Endometrium (tissue), 2 donors: Measurements from ENCODE around the gene PLD2.

Source experiments
- FAIRE-seq: peaks from 2 replicates; lab custom pipeline; 2012; peaks lifted over from hg19 to GRCh38; lab: Jason Lieb, UNC
- donor health status: control.
- donor health status: control.

PLD2 gene, protein sequence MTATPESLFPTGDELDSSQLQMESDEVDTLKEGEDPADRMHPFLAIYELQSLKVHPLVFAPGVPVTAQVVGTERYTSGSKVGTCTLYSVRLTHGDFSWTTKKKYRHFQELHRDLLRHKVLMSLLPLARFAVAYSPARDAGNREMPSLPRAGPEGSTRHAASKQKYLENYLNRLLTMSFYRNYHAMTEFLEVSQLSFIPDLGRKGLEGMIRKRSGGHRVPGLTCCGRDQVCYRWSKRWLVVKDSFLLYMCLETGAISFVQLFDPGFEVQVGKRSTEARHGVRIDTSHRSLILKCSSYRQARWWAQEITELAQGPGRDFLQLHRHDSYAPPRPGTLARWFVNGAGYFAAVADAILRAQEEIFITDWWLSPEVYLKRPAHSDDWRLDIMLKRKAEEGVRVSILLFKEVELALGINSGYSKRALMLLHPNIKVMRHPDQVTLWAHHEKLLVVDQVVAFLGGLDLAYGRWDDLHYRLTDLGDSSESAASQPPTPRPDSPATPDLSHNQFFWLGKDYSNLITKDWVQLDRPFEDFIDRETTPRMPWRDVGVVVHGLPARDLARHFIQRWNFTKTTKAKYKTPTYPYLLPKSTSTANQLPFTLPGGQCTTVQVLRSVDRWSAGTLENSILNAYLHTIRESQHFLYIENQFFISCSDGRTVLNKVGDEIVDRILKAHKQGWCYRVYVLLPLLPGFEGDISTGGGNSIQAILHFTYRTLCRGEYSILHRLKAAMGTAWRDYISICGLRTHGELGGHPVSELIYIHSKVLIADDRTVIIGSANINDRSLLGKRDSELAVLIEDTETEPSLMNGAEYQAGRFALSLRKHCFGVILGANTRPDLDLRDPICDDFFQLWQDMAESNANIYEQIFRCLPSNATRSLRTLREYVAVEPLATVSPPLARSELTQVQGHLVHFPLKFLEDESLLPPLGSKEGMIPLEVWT

DNA sequence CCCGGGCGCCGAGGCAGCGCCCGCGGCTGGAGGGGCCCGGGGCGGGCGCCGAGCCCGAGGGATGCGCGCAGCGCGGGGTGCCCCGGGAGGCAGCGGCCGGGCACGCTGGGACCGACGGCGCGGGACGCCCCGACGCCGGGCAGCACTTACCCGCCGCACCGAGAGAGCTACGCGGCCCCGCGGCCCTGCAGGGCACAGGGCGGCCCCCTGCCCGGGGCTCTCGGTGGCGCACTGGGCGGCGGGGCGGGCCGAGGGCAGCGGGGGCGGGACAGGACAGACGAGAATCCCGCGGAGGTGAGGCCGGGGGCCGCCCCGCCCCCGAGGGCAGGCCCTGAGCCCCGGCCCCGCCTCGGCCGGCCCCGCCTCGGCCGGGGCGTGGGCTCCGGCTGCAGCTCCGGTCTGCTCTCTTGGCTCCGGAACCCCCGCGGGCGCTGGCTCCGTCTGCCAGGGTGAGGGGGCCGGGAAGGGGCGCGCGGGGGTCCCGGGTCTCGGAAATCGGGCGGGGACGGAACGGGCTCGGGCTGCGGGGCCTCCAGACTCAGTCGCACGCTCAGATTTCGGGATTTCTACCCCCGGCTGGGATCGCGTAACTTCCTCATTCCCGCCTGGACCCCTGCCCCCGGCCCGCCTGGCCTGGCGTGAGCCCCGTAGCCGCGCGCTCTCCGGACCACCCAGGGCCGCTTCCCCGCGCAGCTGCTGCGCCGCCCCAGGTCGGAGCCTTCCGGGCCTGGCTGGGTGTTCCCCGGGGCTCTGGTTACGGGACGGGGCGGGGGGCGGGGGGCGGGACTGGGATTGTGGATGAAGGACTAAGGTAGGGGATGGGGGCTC, at the start of gene PLD2:
PLD2 (plus strand) TSS at position 376 of the 828 bp plus-strand sequence. CDS start 621 bp downstream, outside the sequence.
- FAIRE-seq, result no peak

DNA sequence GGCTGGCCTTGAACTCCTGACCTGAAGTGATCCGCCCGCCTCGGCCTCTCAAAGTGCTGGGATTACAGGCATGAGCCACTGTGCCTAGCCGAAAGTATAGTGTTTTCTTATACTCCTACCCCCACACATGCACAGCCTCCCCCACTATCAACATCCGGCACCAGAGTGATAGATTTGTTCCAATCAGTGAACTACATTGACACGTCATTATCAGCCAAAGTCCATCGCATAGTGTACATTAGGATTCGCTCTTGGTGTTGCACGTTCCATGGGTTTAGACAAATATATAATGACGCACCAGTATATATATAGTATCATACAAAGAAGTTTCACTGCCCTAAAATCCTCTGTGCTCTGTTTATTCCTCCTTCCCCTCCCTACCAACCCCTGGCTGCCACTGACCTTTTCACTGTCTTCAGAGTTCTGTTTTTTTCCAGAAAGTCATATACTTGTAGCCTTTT, 47.1 kb upstream of the PLD2 start:
- FAIRE-seq, result no peak

DNA sequence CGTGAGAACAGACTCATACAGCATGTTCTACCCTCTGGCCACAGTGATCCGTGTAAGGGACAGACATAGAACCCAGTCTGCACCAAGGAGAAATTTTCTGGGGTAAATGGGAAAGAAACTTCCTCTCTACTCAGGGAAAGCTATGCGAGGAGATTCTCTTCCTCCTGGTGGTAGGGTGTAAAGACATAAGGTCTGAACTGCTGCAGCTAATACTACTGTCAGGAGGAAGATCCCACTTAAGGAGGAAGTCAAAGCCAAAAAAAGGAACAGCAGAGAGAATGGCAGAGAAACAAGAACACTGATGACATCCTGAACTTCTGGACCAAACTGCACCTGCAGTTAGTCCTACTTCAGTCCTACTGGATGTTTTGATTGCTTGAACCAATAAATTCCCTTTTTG, 42.4 kb upstream of the PLD2 start:
- FAIRE-seq, result no peak

DNA sequence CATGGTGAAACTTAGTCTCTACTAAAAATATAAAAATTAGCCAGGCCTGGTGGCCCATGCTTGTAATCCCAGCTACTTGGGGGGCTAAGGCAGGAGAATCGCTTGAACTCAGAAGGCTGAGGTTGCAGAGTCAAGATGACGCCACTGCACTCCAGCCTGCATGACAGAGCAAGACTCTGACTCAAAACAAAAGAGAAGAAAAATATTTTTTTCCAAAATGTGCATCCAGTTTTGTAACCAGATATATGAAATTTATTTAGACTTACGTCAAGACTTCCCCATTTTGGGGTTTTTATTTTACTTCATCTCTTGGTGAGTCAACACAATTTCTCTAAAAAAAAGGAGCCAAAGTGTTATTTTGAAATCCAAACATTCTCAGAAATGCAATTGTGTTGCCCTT, 40.8 kb upstream of the PLD2 start:
- no peak for FAIRE-seq

DNA sequence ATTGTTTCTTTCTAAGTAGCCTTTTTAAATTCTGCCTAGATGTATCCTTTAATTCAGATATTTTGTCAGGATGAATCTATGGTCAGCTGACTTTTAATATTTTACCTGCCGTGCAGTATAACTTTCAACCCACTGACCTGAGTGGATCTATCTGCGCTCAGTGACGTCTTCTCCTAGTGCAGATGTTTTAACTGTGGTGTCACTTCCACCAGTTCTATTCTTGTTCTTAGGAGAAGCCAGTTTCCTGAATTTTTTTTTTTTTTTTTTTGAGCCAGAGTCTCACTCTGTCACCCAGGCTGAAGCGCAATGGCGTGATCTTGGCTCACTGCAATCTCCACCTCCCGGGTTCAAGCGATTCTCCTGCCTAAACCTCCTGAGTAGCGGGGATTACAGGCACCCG, 40.2 kb upstream of the PLD2 start:
- FAIRE-seq, result no peak

DNA sequence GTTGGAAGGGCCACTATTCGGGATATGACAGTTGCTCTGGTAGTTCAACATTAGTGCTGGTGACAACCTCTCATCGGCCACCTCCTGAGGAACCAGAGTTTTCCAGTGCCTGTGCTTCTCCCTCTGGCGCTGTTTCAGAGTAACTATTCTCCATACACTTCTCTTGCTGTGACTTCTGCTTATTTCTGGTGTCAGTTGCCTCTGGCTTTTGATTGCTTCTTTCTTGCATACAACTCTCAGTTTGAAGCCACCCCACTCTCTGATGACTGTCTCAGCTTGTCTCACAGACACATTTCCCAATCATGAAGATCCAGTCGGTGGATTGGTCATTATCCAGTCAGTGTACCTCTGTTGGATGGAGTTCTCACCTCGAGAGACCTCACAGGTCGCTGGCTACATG, 38.7 kb upstream of the PLD2 start:
- no peak for FAIRE-seq

DNA sequence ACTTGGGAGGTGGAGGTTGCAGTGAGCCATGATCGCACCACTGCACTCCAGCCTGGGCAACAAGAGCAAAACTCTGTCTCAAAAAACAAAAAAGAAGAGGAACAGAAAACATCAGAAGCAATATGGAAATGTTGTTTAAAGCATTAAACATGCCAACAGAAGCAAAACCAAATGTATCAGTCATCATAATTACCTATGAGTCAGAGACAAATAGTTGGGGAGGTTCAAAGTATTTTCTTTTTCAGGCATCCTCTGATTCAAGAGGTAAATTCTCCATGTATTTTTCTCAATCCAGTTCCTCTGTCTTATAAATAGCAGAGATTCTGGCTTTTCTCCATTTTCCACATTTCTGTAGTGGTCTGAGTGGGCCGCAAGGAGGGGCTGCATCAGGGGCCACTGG, 37.3 kb upstream of the PLD2 start:
- no peak for FAIRE-seq

DNA sequence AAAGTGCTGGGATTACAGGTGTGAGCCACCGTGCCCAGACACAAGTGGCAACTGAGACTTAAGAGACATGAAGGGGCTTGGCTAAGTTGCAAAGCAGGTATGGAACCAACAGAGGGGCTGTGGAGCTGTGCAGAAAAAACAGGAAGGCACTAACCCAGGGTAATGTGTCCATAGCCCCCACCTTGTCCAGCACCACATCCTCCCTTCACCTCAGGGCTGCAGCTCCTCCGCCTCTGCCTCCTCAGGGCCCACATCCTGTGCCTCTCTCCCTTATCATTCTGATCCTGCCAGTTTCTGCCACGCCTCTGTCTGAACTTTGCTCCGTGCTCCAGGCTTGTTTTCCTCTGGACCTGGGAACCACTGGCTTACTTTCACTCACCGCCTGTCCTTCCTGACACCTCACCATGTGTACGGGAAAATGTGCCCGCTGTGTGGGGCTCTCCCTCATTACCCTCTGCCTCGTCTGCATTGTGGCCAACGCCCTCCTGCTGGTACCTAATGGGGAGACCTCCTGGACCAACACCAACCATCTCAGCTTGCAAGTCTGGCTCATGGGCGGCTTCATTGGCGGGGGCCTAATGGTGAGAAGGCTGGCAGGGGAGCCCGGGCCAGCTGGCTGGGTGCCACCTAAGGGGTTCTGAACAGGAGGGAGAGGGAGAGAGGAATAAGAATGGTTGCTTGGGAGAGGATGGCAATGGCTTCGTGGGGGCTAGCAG, 35.3 kb upstream of the PLD2 start, which contains the start of gene TM4SF5:
TM4SF5 (plus strand) TSS at position 368 of the 716 bp plus-strand sequence; CDS start at position 405, 37 bp downstream.
- FAIRE-seq, result no peak

DNA sequence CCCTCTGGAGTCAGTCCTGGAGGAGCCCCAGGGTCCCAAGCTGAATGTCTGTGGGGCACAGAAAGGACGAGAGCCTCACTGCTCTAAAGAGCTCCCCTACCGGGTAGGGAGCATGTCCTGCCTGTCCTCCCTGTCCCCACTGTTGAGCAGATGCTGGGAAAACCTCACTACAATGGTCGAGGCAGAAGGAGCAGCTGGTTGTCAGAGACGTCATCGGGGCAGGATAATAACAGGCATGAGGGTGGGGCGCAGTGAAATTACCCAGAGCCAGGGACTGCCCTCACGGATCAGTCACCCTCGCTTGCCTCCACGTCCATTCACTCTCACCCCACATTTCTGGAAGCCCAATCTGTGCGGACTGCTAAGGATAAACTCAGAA, 34.7 kb upstream of the PLD2 start:
- FAIRE-seq, result no peak

DNA sequence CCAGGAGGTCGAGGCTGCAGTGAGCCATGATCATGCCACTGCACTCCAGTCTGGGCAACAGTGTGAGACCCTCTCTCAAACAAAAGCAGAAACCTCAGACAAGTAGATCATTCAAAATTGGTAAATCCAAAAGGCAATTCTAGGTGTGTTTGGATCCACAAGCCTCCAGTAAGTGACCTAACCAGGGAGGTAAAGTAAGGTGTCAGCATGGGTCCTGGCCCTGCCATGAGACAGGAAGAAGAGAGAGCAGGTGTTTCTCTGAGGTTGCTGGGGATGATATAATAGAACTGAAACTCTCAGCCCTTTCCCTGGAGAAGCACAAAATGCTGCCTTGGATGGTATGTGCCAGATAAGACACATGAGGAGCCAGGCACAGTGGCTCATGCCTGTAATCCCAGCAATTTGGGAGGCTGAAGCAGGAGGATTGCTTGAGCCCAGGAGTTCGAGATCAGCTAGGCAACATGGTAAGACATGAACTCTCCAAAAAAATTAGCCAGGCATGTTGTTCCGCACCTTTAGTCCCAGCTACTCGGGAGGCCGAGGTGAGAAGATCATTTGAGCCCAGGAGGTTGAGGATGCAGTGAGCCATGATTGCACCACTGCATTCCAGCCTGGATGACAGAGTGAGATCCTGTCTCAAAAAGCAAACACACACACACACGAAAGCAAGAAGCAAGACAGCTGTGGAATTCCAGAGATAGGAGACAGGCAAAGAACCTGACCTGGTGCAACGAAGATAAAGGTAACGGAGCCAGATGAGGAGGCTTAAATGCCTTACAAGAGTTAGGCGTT, 28.8 kb upstream of the PLD2 start:
- FAIRE-seq, result no peak

DNA sequence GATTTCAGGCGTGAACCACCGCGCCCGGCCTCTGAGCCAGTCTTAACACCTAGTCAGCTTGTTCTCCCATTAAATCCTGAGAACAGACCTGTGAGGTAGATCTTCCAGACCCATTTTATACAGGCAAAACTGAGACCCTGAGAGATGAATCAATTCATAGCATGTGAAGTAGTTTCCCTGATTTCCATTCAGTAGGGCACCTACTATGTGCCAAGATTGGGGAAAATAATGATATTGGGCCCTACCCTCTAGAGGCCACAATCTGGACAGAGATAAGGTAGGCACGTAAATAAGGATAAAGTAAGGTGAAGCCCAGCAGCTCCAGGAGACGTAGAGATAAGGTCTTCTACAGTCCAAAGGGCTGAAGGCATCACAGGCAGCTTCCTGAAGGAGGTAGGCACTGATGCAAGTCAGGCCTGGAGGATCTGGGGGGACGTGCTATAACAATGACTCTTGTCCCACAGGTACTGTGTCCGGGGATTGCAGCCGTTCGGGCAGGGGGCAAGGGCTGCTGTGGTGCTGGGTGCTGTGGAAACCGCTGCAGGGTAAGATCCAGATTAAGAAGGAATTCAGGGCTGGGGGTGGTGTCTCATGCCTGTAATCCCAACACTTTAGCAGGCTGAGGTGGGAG, 26.5 kb upstream of the PLD2 start:
- FAIRE-seq, result no peak

DNA sequence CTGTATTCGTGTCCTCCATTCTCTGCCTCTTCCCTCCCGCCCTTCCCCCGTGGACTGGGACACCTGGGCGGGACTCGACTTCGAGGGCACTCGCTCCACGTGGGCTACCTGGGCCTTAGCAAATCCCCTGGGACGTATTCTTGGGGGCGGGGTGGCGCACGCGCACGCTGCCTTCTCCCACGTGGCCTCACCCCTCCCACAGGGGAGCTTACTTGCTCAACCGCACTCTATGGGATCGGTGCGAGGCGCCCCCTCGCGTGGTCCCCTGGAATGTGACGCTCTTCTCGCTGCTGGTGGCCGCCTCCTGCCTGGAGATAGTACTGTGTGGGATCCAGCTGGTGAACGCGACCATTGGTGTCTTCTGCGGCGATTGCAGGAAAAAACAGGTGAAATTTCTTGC, 24.3 kb upstream of the PLD2 start:
- FAIRE-seq, result no peak

DNA sequence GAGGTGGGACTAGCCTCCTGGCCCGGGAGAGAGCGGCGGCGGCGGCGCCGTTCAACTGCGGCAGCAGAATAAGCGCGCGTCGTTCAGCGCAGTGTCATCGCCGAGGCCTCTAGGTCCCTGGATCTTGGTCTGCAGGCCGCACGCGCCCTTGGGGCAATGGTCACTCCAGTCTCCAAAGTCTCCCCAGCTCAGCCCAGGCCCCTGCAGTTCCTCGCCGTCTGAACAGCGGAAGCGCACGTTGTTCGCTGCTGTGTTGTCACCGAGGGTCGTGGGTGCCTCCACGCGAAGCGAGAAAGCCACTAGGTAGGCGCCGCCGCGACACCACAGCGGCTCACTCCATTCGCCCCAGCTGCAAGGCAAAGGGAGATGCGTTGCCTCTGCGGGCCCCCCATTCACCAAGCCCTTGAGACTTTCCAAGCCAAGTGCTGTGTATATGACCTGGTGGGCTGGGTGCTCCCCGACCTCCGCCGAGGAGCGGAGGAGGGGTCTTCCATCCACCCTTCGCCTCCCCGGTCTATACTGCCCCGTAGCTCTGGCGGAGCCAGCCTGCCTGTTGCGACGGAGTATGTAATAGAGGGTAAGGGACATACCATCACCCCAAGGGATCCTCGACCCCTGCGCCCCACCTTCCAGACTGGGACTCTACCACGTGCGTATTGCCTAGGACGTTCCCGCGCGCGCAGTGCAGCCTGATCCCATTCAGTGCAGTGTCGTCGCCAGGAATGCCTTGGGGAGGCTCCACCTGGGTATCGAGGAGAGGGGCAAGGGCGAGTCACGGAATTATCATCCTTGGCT, 21.4 kb upstream of the PLD2 start:
- FAIRE-seq, result no peak

DNA sequence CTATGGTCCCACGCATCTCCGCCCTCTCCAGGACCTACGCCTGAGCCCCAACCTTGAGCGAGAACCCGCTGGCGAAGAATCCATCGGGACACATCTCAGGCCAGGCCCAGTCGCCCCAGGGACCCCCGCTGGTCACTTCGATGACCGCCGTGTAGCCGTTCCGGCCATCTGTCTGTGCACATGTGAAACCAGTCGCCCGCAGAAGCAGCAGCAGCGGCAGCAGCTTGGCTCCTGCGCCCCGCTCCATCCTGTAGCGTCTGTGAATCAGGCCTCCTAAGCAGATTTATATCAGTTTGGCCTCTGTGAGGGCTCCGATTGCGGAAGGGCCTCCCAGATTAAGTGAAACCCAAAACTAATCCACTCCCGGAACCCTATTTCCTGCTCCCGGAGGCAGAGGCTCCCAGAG, 20.8 kb upstream of the PLD2 start, which contains the start of gene VMO1:
VMO1 (minus strand) TSS at position 259 of the 406 bp plus-strand sequence; CDS start at position 247, 12 bp downstream.
- no peak for FAIRE-seq

DNA sequence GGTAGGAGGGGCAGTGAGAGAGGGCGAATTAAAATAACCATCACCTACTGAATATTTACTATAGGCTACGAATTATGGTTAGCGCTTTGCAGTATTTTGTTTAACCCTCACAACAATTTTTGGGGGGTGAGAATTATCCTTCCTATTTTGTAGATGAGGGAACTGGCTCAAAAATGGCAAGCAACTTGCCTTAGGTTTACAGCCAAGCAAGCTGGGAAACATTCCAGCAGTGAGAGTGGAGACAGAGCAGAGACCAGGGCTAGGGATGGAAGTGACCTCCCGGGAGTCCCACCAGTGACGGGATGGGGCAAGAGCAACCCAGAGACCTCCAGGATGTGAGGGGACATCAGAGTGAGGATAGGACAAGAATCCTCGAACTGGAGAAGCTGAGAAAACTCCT, 20.4 kb upstream of the PLD2 start:
- FAIRE-seq, result no peak

DNA sequence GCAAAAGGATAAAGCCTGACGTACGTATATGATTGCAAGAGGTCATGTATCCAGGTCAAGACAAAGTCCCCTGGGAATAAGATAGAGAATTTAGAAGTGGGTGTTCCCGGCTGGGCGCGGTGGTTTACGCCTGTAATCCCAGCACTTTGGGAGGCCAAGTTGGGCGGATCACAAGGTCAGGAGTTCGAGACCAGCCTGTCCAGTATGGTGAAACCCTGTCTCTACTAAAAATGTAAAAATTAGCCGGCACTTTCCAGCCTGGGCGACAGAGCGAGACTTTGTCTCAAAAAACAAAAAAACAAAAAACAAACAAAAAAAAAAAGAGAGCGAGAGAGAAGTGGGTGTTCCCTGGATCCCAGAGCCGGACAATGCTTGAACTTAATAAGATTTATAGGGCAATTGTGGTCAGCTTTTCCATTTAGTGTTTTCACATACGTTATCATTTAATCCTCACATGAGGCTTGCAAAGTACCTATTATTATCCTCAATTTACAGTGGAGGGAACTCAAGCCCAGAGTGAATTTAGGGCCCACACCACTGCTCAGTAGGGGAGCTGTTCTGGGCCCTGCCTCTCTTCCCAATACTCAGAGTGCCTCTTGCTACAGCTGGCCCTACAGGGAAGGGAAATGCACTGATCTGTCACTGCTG, 18.7 kb upstream of the PLD2 start:
- no peak for FAIRE-seq

DNA sequence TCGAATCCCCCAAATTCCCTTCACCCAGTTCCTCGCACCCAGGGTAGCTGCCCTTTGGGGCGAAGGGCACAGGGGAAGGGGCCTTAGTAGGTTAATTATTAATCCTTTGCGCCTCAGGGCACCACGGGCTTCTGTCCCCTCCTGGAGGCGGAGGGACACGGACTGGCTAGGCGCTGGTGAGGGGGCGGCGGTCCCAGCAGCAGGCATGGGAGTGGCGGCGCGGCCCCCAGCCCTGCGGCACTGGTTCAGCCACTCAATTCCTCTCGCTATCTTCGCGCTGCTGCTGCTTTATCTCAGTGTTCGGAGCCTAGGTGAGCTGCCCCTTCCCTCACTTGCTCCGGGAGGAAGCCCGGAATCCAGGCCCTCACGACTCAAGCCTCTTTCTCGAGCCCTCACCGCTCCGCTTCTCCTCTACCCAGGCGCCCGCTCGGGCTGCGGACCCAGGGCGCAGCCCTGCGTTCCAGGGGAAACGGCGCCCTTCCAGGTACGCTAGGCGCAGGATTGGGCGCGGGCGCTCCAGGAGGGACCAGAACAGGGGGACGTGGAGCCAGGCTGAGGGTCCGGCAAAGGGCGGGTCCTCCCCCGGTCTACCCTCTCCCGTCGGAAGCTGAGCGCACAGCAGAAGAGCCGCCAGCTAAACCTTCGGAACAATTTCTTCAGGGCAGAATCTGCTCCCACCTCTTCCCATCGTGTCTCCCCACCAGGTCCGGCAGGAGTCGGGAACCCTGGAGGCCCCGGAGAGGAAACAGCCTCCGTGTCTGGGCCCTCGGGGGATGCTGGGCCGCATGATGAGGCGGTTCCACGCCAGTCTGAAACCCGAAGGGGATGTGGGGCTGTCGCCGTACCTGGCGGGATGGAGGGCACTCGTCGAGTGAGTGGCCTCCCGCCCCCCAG, 17.9 kb upstream of the PLD2 start, which contains the start of gene GLTPD2:
GLTPD2 (plus strand) TSS at position 158 of the 894 bp plus-strand sequence; CDS start at position 206, 48 bp downstream.
- no peak for FAIRE-seq

DNA sequence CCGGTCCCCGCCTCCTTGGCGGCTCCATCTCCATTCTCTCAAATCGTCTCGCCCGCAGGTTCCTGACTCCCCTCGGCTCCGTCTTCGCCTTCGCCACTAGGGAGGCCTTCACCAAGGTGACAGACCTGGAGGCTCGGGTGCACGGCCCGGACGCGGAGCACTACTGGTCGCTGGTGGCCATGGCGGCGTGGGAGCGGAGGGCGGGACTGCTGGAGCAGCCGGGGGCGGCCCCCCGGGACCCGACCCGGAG, 17.3 kb upstream of the PLD2 start:
- no peak for FAIRE-seq
